HG03558 (cell line): Measurements from ENCODE around the gene GPRC5B.

Source experiments
- ATAC-seq: cut with Tn5 transposase; IDR thresholded peaks from one replicate; pipeline ENCODE4 v1.9.1; 2021; ENCODE audit warnings: moderate number of reproducible peaks; ENCODE audit not compliant: unreplicated experiment; ENCODE audit errors: extremely low read depth

GPRC5B gene

DNA sequence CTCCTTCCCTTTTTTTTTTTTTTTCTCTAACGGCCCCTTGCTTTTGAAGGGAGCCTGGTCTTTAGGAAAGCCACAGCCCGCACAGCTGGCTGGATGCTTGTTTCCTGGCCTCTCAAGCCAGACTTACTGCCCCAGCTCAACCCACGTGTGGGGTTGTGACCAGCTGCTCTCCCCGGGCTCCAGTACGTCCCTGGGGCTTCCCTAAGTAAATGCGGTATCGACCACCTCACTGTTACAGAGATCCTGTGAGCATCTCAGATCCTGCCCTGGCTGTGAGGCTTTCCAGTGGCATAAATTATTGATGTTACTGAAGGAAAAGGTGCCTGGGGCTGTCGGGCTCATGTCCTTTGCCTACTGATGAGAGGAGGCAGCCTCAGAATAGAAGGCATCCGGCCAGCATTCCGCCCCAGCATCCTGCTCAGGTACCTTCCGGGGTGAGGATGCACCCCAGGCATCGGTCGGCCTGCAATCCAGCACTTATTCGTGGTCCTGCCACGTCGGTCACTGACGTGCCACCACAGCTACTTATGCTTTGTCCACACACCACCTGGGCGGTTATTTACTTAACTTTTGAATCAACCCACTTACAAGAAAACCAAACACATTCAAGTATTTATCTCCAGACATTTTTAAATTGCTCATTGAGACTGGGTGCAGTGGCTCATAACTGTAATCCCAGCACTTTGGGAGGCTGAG is 9.6 kb downstream of the GPRC5B start:
- ATAC-seq, result no peak

DNA sequence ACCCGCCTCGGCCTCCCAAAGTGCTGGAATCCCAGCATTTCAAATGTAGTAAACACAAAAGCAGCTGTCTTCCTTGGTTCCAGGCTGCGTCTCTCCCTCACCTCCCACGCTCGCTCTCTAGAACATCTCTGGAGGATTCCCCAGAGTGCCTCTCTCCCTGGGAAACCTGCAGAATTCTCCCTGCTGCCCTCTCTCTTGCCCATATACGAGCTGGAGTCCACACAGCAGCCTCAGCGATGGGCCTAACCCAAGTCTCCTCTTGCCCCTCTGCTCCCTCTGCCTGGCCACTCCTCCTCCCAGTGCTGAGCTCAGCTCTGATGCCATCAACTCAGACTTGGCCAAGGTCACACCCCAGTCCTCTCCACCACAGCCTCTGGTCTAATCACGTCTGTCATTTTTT is 10.6 kb downstream of the GPRC5B start:
- ATAC-seq, result no peak

- no peak for ATAC-seq
These were observed 11.7 kb downstream of the GPRC5B start for GRCh38 chr16:19872935-19873334.

GRCh38 chr16:19872179-19872863 is 12.3 kb downstream of the GPRC5B start:
- no peak for ATAC-seq

DNA sequence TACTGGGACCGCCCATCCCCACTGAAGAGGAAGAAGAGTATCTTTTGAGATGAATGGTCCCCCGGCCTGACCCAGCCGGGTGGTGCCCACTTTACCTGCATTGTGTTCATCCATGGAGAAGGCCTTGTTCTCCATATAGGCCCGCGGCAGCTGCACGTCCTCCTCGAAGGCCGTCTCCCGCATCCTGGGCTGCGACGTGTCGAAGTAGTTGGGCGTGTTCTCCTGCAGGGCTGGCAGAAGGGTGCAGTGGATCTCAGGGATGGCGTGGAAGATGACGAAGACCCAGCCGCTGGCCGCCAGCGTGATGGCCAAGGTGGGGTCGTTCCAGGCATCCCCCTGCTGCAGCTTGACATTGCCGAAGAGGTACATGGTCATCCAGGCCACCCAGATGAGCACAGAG is 12.9 kb downstream of the GPRC5B start:
- no peak for ATAC-seq

DNA sequence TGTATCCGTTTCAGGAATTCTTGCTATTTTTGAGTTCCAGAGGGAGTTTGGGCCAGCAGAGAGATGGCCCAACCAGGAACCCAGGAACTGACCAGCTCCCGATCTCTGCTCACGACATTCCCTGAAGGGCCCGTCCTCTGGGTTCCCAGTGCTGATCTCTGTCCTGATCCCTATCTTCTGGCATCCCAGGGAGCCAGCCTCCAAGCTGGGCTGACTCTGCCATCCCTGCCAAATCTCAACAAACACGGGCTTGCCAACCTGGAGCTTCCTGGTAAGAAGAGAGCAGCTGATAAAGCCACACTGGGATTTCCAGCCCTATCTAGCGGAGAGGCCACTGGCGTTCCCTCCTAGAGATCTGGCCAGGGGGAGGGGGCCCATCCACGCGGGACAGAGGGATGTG is 16.2 kb downstream of the GPRC5B start:
- no peak for ATAC-seq

DNA sequence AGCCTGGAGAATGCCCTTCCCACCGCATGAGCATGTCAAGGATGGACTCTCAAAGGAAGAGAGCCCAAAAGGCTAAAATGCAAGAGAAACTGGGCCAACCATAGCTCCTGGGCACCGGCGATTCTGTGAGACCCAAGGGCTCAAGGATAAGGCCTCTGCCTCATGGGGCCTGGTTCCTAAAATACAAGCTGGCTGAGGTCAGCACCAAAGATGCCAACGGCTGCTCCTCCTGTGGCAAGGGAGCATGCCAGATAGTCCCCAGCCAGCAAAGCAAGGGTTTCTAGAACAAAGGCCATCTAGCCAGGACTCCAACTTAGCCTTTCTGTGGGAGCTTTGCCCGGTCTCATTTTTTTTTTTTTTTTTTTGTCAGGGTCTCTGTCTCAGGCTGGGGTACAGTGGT is 20.1 kb downstream of the GPRC5B start:
- ATAC-seq, result no peak

GRCh38 chr16:19863990-19864389 is 20.7 kb downstream of the GPRC5B start:
- ATAC-seq, result no peak

DNA sequence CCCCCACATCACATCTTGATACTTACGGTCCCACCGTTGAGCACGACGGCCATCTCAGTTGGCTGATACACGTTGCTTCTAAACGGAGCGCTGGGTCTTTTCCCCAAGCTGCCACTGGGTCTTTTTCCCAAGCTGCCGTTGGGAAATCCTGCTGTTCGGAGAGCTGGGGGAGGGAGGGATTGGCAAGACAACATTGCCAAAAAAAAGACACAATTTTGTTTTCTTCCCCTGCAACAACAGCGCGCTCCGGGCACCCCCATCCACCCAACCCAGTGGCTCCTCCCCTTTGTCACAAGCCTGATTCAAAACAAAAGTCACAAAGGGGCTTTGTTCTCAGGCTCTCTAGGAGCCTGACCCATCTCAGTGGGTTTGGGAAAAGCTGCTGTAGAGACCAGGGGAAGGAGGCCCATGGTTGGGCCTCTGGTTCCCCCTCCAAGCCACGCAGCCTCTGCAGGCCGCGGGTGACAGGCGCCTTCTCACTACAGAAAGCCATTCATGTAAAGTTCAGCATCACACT is 22.8 kb downstream of the GPRC5B start:
- no peak for ATAC-seq

DNA sequence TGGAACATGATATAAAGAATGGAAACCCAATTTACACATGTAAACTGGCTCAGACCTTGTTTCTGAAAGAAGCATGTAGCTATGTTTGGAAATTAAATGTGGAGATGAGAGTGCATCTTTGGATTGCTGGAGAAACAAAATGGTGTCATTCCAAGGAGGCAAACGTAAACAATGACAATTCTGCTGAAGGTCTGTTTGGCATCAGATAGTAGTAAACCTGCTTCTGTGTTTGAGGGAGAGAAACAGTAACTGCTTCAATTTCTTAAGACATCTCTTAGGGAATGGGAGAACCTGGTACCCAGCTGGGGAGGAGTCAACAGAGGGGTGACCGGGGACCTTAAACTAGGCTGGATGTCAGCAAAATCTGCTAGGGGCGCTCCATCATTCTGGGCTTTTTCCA is 23.5 kb downstream of the GPRC5B start:
- no peak for ATAC-seq

DNA sequence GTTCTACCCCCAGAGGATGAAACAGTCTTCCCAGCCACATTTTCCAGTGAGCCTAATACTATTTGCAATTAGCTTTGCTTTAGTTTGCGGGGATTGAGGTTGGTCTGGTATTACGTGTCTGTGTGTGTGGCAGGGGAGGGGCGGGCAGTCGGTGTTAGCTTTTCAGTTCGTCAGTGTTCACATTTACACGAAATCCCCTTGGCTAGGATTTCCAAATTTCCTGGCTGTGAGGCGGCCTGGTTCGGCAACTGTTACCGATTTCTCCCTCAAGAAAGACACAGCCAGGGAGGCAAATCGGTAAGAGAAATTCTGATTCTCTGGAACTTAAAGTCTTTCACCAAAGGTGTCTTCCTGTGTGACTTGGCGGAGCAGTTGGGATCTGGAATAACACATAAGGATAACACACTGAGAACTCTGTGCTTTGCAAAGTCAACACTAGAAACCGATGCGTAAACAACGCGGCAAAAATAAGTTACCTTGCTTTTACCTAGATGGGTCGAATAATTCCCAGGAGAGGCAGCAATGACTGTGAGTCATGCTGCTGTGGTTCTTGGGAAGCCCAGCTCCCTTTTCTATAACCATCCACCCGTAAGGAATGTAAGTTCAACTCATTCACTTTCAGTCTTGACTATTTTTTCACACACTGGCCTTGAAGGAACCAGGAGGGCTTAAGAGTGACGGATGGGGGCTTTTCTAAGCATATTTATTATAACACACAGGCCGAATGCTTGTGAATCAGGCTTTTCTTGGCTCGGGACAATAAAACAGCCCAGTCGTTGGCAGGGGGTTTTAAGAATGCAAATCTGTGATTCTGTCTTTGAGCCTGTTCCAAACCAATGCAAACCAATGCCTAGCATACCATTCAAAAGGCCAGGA is 24.2 kb downstream of the GPRC5B start:
- ATAC-seq, result no peak

- no peak for ATAC-seq
These were observed 25.0 kb downstream of the GPRC5B start for GRCh38 chr16:19859603-19860002.

DNA sequence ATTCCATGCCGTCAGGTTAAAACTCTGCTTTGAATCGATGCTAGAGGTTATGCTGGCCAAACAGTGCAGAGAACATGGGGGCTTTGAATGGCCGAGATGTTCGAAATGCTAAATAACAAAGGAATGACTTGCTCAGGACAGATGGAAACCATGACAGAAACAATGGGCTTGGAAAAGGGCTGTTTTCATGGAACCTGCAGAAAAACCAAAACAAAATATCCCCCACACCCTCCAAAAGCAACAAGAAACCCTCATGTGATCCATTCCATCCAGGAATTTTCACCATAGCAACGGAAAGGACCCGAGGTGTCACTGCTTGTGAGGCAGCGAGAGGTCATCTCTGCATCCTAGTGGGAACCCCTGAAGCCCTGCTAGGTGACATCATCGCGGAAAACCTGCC is 25.5 kb downstream of the GPRC5B start:
- no peak for ATAC-seq

- ATAC-seq, result no peak
These were observed 26.2 kb downstream of the GPRC5B start for GRCh38 chr16:19858340-19859018.

DNA sequence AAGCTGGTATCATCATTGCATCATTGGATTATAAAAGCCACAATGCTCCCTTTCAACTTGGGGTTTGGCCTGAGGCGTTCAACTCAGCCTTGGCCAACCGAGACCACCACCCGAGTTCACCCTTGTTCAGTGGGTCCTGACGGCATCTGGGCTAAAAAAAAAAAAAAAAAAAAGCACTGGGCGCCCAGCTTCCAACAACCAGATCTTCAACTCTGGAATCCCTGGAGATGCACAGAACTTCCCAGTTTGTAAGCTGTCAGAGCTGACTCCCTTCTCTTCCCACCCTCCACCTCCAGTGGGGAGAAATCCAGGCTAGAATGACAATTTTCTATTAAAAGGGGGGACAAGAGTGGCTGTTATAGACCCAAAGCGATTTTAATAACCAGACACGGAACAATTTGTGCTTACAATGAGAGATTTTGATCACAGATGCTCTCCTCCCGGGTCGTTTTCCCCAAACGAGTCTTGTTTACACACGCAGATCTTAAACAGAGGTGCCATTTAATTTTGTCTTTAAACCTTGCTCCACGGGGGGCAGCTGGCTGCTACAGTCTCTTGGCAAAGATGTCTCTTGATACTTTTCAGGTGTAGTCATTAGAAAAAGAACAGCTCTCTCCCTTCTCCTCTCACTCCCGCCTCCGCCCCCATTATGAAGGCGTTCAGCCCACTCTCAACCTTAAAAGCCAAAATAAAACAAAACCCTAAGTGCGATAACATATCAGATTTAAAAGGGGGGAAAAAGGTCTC is 26.9 kb downstream of the GPRC5B start:
- no peak for ATAC-seq

- ATAC-seq, result no peak
These were observed 28.5 kb downstream of the GPRC5B start for GRCh38 chr16:19856120-19856519.

GRCh38 chr16:19854543-19854876 is 30.1 kb downstream of the GPRC5B start:
- ATAC-seq, result no peak

DNA sequence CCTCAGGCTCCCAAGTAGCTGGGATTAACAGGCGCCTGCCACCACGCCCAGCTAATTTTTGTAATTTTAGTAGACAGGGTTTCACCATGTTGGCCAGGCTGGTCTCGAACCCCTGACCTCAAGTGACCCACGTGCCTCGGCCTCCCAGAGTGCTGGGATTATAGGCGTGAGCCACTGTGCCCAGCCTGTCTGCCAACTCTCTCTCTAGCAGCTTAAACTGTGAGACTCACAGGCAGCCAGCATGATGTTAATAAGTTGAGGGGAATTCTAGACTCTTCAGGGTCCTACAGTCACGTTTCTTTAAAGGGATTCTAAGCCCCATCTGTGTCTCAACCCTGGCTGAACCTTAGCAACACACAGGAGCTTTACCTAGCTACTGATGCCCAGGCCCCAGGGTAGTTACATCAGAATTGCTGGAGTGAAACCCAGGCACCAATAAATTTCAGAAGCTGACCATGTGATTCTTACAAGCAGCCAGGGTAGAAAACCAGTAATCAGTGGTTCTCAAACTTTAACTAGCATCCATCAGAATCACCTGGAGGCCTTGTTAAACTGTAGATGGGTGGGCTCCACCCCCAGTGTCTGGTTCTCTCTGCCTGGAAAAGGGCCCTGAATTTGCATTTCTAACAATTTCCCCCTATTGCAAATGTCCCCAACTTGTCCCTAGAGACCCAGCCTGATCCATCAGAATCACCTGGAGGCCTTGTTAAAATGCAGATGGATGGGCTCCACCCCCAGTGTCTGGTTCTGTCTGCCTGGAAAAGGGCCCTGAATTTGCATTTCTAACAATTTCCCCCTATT is 30.7 kb downstream of the GPRC5B start:
- no peak for ATAC-seq

- no peak for ATAC-seq
These were observed 31.4 kb downstream of the GPRC5B start for GRCh38 chr16:19853132-19853741.
